Measurements from ENCODE around the gene PTPRD.
"Not testable (repeated sequence)": the region's sequence is repeated elsewhere in the genome, so short reads cannot be mapped to it uniquely, and the experiment has no call there.

The PTPRD gene

GRCh38 chr9:10562581-10563343, 50.0 kb downstream of the PTPRD start:
- H3K4me3 ChIP-seq (ENCODE audit: low read length): no peak overlapping the region
- TF ChIP-seq ZNF274 (IDR thresholded peaks at IDR 0.05; ENCODE audit: low read depth, low read length): no peak

GRCh38 chr9:10548348-10548747, 64.5 kb downstream of the PTPRD start:
- no peak overlapping the region for H3K4me3 ChIP-seq (ENCODE audit: low read length)

GRCh38 chr9:10538073-10538472, 74.7 kb downstream of the PTPRD start:
- no peak overlapping the region for H3K4me3 ChIP-seq (ENCODE audit: low read length)
- TF ChIP-seq ZNF274 (IDR thresholded peaks at IDR 0.05; ENCODE audit: low read depth, low read length): no peak

More at GRCh38 chr9:10548348-10548747, 64.5 kb downstream of the PTPRD start:
- no peak for TF ChIP-seq ZNF274 (IDR thresholded peaks at IDR 0.05; ENCODE audit: low read depth, low read length)

GRCh38 chr9:10534850-10535249, 78.0 kb downstream of the PTPRD start:
- no peak for TF ChIP-seq ZNF274 (IDR thresholded peaks at IDR 0.05; ENCODE audit: low read depth, low read length)
- H3K4me3 ChIP-seq (ENCODE audit: low read length): no peak overlapping the region

- H3K4me3 ChIP-seq (ENCODE audit: low read length): no peak overlapping the region
- TF ChIP-seq ZNF274 (IDR thresholded peaks at IDR 0.05; ENCODE audit: low read depth, low read length): no peak
Measured at GRCh38 chr9:10525972-10526371, 86.8 kb downstream of the PTPRD start.

- no peak for TF ChIP-seq ZNF274 (IDR thresholded peaks at IDR 0.05; ENCODE audit: low read depth, low read length)
- H3K4me3 ChIP-seq (ENCODE audit: low read length): no peak overlapping the region
Measured at GRCh38 chr9:10523164-10523563, 89.6 kb downstream of the PTPRD start.

GRCh38 chr9:10512144-10512543, 100.7 kb downstream of the PTPRD start:
- H3K4me3 ChIP-seq (ENCODE audit: low read length): no peak overlapping the region
- no peak for TF ChIP-seq ZNF274 (IDR thresholded peaks at IDR 0.05; ENCODE audit: low read depth, low read length)

GRCh38 chr9:10488937-10489336, 123.9 kb downstream of the PTPRD start:
- no peak overlapping the region for H3K4me3 ChIP-seq (ENCODE audit: low read length)
- TF ChIP-seq ZNF274 (IDR thresholded peaks at IDR 0.05; ENCODE audit: low read depth, low read length): no peak

GRCh38 chr9:10479172-10479571, 133.6 kb downstream of the PTPRD start:
- TF ChIP-seq ZNF274 (IDR thresholded peaks at IDR 0.05; ENCODE audit: low read depth, low read length): no peak
- H3K4me3 ChIP-seq (ENCODE audit: low read length): no peak overlapping the region

GRCh38 chr9:10449201-10449617, 163.6 kb downstream of the PTPRD start:
- not testable (repeated sequence) for H3K4me3 ChIP-seq (ENCODE audit: low read length)

GRCh38 chr9:10447036-10447435, 165.8 kb downstream of the PTPRD start:
- TF ChIP-seq ZNF274 (IDR thresholded peaks at IDR 0.05; ENCODE audit: low read depth, low read length): no peak
- H3K4me3 ChIP-seq (ENCODE audit: low read length): no peak overlapping the region

GRCh38 chr9:10443868-10444204, 169.0 kb downstream of the PTPRD start:
- no peak for TF ChIP-seq ZNF274 (IDR thresholded peaks at IDR 0.05; ENCODE audit: low read depth, low read length)
- H3K4me3 ChIP-seq (ENCODE audit: low read length): no peak overlapping the region

GRCh38 chr9:10443181-10443867, 169.5 kb downstream of the PTPRD start:
- TF ChIP-seq ZNF274 (IDR thresholded peaks at IDR 0.05; ENCODE audit: low read depth, low read length): no peak
- no peak overlapping the region for H3K4me3 ChIP-seq (ENCODE audit: low read length)

- no peak for TF ChIP-seq ZNF274 (IDR thresholded peaks at IDR 0.05; ENCODE audit: low read depth, low read length)
- H3K4me3 ChIP-seq (ENCODE audit: low read length): no peak overlapping the region
Measured at GRCh38 chr9:10438955-10439354, 173.8 kb downstream of the PTPRD start.

- H3K4me3 ChIP-seq (ENCODE audit: low read length): no peak overlapping the region
- no peak for TF ChIP-seq ZNF274 (IDR thresholded peaks at IDR 0.05; ENCODE audit: low read depth, low read length)
Measured at GRCh38 chr9:10436756-10437155, 176.0 kb downstream of the PTPRD start.

Measured in GM08714 (cell line).